HepG2 (cell line): ENCODE measurements around the gene MAN2A1. TPM values are rescaled to one million over a fixed set of nuclear protein-coding genes. Genes with fewer than 3 reads are reported as not detected.

Experiments used
- ATAC-seq: fragments of 200-7000 bp; cut with Tn5 transposase; 3 replicates; pipeline ENCODE4 v1.9.1; 2020; ENCODE audit warnings: mild to moderate bottlenecking, moderate library complexity
- BruUV-seq: library from RNA; stranded (reverse); fragments of 400-500 nt; replicated peaks from 2 replicates; lab custom pipeline; 2021; lab: Mats Ljungman, UMichigan
- CTCF ChIA-PET: fragments of 300-600 bp; formaldehyde crosslinking; extraction: SDS; loops from one replicate; lab custom pipeline; 2021; ENCODE audit warnings: low total read pairs, inconsistent platforms, low intra/inter-chr PET ratio; lab: Yijun Ruan, JAX
- POLR2A ChIA-PET: fragments of 350-600 bp; sonication (Branson Sonifier 250); formaldehyde crosslinking; loops from one replicate; lab custom pipeline; 2020; ENCODE audit warnings: antibody characterized with exemption, inconsistent platforms; lab: Yijun Ruan, JAX
- DNase-seq: peaks from one replicate; pipeline ENCODE4 v3.0.0-alpha.2; 2015; ENCODE audit warnings: low spot score
- FAIRE-seq: peaks from 3 replicates; lab custom pipeline; 2011; peaks lifted over from hg19 to GRCh38; lab: Jason Lieb, UNC
- H2AFZ ChIP-seq: one replicate; pipeline ENCODE4 v1.6.1; 2011; ENCODE audit warnings: low read length, inconsistent platforms
- H3K27ac ChIP-seq: fragments of 300-600 bp; 3 replicates; pipeline ENCODE4 v1.8.0; 2011; ENCODE audit warnings: mixed run types, mild to moderate bottlenecking, mixed read lengths, low read length, inconsistent platforms; ENCODE audit not compliant: insufficient read depth; ENCODE audit errors: extremely low read length
- H3K27me3 ChIP-seq, 2 experiments: fragments of 200-600 bp in 1 of 2; 2 replicates in 1 of 2; 3 replicates in 1 of 2; pipeline versions ENCODE4 v1.6.0 to v1.8.0; 2011; ENCODE audit warnings: low read length in 2 of 2, mild to moderate bottlenecking in 2 of 2, moderate library complexity in 2 of 2, inconsistent platforms in 1 of 2; ENCODE audit not compliant: insufficient read depth in 2 of 2, control insufficient read depth in 1 of 2
- H3K36me3 ChIP-seq, 2 experiments: fragments of 200-600 bp in 1 of 2; replicated peaks in 1 of 2; 2 replicates in 1 of 2; 3 replicates in 1 of 2; pipeline versions ENCODE4 v1.5.1 to v1.8.0; 2011; ENCODE audit warnings: low read length in 2 of 2, inconsistent platforms in 1 of 2; ENCODE audit not compliant: insufficient read depth in 2 of 2, control insufficient read depth in 1 of 2
- H3K4me1 ChIP-seq: 2 replicates; pipeline ENCODE4 v1.5.1; 2012; ENCODE audit warnings: low read length, inconsistent platforms; ENCODE audit not compliant: insufficient read depth
- H3K4me2 ChIP-seq: 2 replicates; pipeline ENCODE4 v1.6.0; 2011; ENCODE audit warnings: low read depth, low read length, inconsistent platforms
- H3K4me3 ChIP-seq, 3 experiments: fragments of 200-600 bp in 1 of 3; sonication (generic), shearing (Covaris generic) in 1 of 3; replicated peaks in 1 of 3; 2 replicates each; pipeline ENCODE4 v1.5.1; 2011 to 2016; ENCODE audit warnings: low read length in 3 of 3, inconsistent platforms in 2 of 3, low read depth in 2 of 3, mild to moderate bottlenecking in 2 of 3, control low read depth in 1 of 3, mixed read lengths in 1 of 3; ENCODE audit not compliant: insufficient read depth in 1 of 3
- H3K79me2 ChIP-seq: one replicate; pipeline ENCODE4 v1.6.1; 2011; ENCODE audit warnings: low read length, inconsistent platforms; ENCODE audit not compliant: insufficient read depth
- H3K9ac ChIP-seq: 2 replicates; pipeline ENCODE4 v1.6.0; 2011; ENCODE audit warnings: mild to moderate bottlenecking, low read depth, low read length, inconsistent platforms; ENCODE audit not compliant: insufficient read depth
- H3K9me3 ChIP-seq: 2 replicates; pipeline ENCODE4 v1.5.1; 2012; ENCODE audit warnings: mild to moderate bottlenecking, low read length
- H4K20me1 ChIP-seq: 2 replicates; pipeline ENCODE4 v1.6.0; 2011; ENCODE audit warnings: inconsistent platforms, mild to moderate bottlenecking, low read length, moderate library complexity; ENCODE audit not compliant: insufficient read depth
- ARID2 ChIP-seq: sonication (generic); formaldehyde crosslinking; IDR thresholded peaks from 2 replicates; pipeline ENCODE4 v1.8.1; 2022; ENCODE audit warnings: mild to moderate bottlenecking, missing genetic modification reagents, borderline replicate concordance
- MZF1 ChIP-seq: sonication (generic); formaldehyde crosslinking; IDR thresholded peaks from 2 replicates; pipeline ENCODE4 v1.8.1; 2023; ENCODE audit warnings: mild to moderate bottlenecking, missing genetic modification reagents, borderline replicate concordance
- NR2F2 ChIP-seq: IDR thresholded peaks from 2 replicates; pipeline ENCODE4 v1.6.1; 2012; ENCODE audit warnings: low read depth, inconsistent platforms, borderline replicate concordance
- SOX5 ChIP-seq: IDR thresholded peaks from 2 replicates; pipeline ENCODE4 v1.6.1; 2016; ENCODE audit warnings: borderline replicate concordance
- TARDBP ChIP-seq: sonication (generic); formaldehyde crosslinking; IDR thresholded peaks from 2 replicates; pipeline ENCODE4 v1.8.0; 2022; ENCODE audit warnings: mild to moderate bottlenecking, missing genetic modification reagents
- TEAD3 ChIP-seq: optimal IDR thresholded peaks from 2 replicates; pipeline ENCODE3; 2016; ENCODE audit warnings: borderline replicate concordance
- ZBTB3 ChIP-seq: sonication (generic); formaldehyde crosslinking; IDR thresholded peaks from 2 replicates; pipeline ENCODE4 v1.4.0; 2020; ENCODE audit warnings: low read depth, mild to moderate bottlenecking, moderate library complexity, missing genetic modification reagents, borderline replicate concordance
- ZNF530 ChIP-seq: sonication (generic); formaldehyde crosslinking; IDR thresholded peaks from 2 replicates; pipeline ENCODE4 v1.5.0; 2020; ENCODE audit warnings: low read depth, mild to moderate bottlenecking, missing genetic modification reagents
- WGBS: methylation state at CpG from one replicate; pipeline ENCODE4 v1.1.6; 2017; ENCODE audit warnings: low lambda C conversion rate; 5-methylcytosine and 5-hydroxymethylcytosine counted together
- in situ Hi-C: cut with HindIII; loops from 2 replicates; pipeline ENCODE4 v1.10.0; 2017; ENCODE audit warnings: low pct_unique_long_range_greater_than_20kb; ENCODE audit not compliant: extremely low pct_ligation_motif_present
- intact Hi-C: fragments of 100-400 bp; cut with micrococcal nuclease; formaldehyde crosslinking; loops from one replicate; pipeline ENCODE4 v1.10.0; 2022; ENCODE audit not compliant: unreplicated experiment
- polyA plus RNA-seq, 8 experiments: library from polyadenylated mRNA; depleted of rRNA in 3 of 8; stranded (reverse) in 7 of 8; unstranded in 1 of 8; fragments of >200 nt; fragmentation: Illumina TruSeq in 4 of 8; extraction: Trizol in 4 of 8; gene quantifications; 2 replicates each; pipeline versions ENCODE4 v1.2.1 to v1.2.3, GENCODE V29; 2011 to 2016; ENCODE audit warnings: low read depth in 4 of 8, missing spikeins in 1 of 8, mixed read lengths in 1 of 8; ENCODE audit not compliant: insufficient read depth in 1 of 8
- total RNA-seq, 5 experiments: library from RNA; depleted of rRNA; stranded (reverse); fragments of >200 nt; fragmentation: Illumina TruSeq; extraction: Trizol; gene quantifications; 2 replicates each; pipeline ENCODE4 v1.2.3, GENCODE V29; 2016; ENCODE audit warnings: low read depth in 1 of 5
- TF ChIP-seq, protein P1 (sequence below): IDR thresholded peaks from 2 replicates; pipeline ENCODE4 v1.4.0; 2020; ENCODE audit warnings: mild to moderate bottlenecking, missing genetic modification reagents
- TF ChIP-seq, protein P2 (sequence below): IDR thresholded peaks from 2 replicates; pipeline ENCODE4 v1.6.1; 2016; ENCODE audit warnings: low read depth
- TF ChIP-seq, protein P3 (sequence below): sonication (generic); formaldehyde crosslinking; IDR thresholded peaks from 2 replicates; pipeline ENCODE4 v1.5.0; 2020; ENCODE audit warnings: missing genetic modification reagents

Gene MAN2A1
- total and polyA plus RNA-seq, 2 of the 13 experiments (the other 11 are each of a cell fraction or from before 2014, with no cell fraction given): 56.2 to 80.5 TPM

- CTCF ChIA-PET: no interaction called here
- WGBS: 96% methylated on average over 2 of the region's 2 CpGs
- in situ Hi-C loops: loop anchor here (10.0 kb wide), 1 partner anchor 92 kb away; no protein-coding TSS in a partner anchor
Observed at GRCh38 chr5:109903061-109903460, 213.3 kb downstream of the MAN2A1 start.

DNA sequence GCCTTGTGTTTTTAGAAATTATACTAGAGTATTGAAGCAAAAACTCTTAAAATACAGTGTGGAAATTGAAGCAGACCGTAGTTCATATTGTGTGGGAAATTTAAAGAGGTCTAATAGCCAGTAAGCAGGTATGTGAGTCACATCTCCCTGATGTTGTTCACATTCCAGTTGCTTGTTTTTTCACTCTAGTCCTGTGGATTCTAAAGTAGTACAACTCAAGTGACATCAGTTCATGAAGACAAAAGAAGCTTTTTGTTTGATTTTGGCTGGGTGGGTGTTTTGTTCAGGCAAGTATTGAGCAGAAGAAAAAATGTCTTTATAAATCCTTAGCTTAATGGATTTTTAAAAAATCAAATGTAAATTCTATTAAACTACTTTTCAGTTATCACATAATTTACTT lies 216.2 kb downstream of the MAN2A1 start:
- no peak overlapping the region for H3K27ac ChIP-seq
- intact Hi-C loops (no loop called here), in situ Hi-C loops (loop anchor here (10.0 kb wide), 1 partner anchor 89 kb away; no protein-coding TSS in a partner anchor)
- DNase-seq (peak; percentile 69), ATAC-seq (no peak), FAIRE-seq (no peak)
- H4K20me1 ChIP-seq: no peaks in the 10 kb centered on the region
- no peaks in the 10 kb centered on the region for H3K9me3 ChIP-seq
- H3K27me3 ChIP-seq: no peaks in the 10 kb centered on the region
- H3K9ac ChIP-seq: no peak overlapping the region
- no peak overlapping the region for H3K4me2 ChIP-seq
- H2AFZ ChIP-seq: no peak overlapping the region
- H3K4me1 ChIP-seq: peaks cover 68% of the 10 kb centered on the region
- no peaks in the 10 kb centered on the region for H3K79me2 ChIP-seq
- no peaks in the 10 kb centered on the region; a peak in 1 of 5 replicates for H3K36me3 ChIP-seq
- CTCF ChIA-PET: no interaction called here
- no peak overlapping the region for H3K4me3 ChIP-seq
- BruUV-seq: no TSS peak
- POLR2A ChIA-PET: no interaction called here
- 81% methylated on average over 1 of the region's 1 CpG for WGBS
- TF ChIP-seq ZBTB3 (CRISPR knock-in tag): no peak
- TF ChIP-seq NR2F2: no peak
- peak; percentile 54 for TF ChIP-seq TEAD3 (CRISPR knock-in tag)
- TF ChIP-seq, protein P1, sequence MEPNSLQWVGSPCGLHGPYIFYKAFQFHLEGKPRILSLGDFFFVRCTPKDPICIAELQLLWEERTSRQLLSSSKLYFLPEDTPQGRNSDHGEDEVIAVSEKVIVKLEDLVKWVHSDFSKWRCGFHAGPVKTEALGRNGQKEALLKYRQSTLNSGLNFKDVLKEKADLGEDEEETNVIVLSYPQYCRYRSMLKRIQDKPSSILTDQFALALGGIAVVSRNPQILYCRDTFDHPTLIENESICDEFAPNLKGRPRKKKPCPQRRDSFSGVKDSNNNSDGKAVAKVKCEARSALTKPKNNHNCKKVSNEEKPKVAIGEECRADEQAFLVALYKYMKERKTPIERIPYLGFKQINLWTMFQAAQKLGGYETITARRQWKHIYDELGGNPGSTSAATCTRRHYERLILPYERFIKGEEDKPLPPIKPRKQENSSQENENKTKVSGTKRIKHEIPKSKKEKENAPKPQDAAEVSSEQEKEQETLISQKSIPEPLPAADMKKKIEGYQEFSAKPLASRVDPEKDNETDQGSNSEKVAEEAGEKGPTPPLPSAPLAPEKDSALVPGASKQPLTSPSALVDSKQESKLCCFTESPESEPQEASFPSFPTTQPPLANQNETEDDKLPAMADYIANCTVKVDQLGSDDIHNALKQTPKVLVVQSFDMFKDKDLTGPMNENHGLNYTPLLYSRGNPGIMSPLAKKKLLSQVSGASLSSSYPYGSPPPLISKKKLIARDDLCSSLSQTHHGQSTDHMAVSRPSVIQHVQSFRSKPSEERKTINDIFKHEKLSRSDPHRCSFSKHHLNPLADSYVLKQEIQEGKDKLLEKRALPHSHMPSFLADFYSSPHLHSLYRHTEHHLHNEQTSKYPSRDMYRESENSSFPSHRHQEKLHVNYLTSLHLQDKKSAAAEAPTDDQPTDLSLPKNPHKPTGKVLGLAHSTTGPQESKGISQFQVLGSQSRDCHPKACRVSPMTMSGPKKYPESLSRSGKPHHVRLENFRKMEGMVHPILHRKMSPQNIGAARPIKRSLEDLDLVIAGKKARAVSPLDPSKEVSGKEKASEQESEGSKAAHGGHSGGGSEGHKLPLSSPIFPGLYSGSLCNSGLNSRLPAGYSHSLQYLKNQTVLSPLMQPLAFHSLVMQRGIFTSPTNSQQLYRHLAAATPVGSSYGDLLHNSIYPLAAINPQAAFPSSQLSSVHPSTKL (CRISPR knock-in tag): 0 out of 2 replicates have a peak, but pooled peaks have one; percentile 21
- TF ChIP-seq SOX5 (CRISPR knock-in tag): peak; percentile 51; the same call in 1 of the 2 replicates
- TF ChIP-seq, protein P2, sequence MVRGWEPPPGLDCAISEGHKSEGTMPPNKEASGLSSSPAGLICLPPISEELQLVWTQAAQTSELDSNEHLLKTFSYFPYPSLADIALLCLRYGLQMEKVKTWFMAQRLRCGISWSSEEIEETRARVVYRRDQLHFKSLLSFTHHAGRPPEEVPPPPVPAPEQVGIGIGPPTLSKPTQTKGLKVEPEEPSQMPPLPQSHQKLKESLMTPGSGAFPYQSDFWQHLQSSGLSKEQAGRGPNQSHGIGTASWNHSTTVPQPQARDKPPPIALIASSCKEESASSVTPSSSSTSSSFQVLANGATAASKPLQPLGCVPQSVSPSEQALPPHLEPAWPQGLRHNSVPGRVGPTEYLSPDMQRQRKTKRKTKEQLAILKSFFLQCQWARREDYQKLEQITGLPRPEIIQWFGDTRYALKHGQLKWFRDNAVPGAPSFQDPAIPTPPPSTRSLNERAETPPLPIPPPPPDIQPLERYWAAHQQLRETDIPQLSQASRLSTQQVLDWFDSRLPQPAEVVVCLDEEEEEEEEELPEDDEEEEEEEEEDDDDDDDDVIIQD (CRISPR knock-in tag): peak; percentile 31; the same call in 1 of the 2 replicates

More at GRCh38 chr5:109903061-109903460, 213.3 kb downstream of the MAN2A1 start:
- intact Hi-C loops: no loop called here
- no peak overlapping the region for H3K4me3 ChIP-seq
- no peak for DNase-seq
- 0 out of 2 replicates have a peak overlapping the region, but pooled peaks have one; percentile 71 for H3K9ac ChIP-seq
- no peaks in the 10 kb centered on the region for H3K27me3 ChIP-seq
- H3K36me3 ChIP-seq: no peaks in the 10 kb centered on the region; a peak in 1 of 5 replicates
- no peaks in the 10 kb centered on the region for H3K79me2 ChIP-seq
- no peaks in the 10 kb centered on the region for H3K9me3 ChIP-seq
- BruUV-seq: no TSS peak
- H3K4me1 ChIP-seq: peaks cover 96% of the 10 kb centered on the region
- ATAC-seq: no peak
- no peaks in the 10 kb centered on the region for H4K20me1 ChIP-seq
- H2AFZ ChIP-seq: peak overlapping the region; percentile 33
- H3K4me2 ChIP-seq: no peak overlapping the region
- TF ChIP-seq, protein P3, sequence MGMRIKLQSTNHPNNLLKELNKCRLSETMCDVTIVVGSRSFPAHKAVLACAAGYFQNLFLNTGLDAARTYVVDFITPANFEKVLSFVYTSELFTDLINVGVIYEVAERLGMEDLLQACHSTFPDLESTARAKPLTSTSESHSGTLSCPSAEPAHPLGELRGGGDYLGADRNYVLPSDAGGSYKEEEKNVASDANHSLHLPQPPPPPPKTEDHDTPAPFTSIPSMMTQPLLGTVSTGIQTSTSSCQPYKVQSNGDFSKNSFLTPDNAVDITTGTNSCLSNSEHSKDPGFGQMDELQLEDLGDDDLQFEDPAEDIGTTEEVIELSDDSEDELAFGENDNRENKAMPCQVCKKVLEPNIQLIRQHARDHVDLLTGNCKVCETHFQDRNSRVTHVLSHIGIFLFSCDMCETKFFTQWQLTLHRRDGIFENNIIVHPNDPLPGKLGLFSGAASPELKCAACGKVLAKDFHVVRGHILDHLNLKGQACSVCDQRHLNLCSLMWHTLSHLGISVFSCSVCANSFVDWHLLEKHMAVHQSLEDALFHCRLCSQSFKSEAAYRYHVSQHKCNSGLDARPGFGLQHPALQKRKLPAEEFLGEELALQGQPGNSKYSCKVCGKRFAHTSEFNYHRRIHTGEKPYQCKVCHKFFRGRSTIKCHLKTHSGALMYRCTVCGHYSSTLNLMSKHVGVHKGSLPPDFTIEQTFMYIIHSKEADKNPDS (CRISPR knock-in tag): no peak
- TF ChIP-seq ARID2 (CRISPR knock-in tag): 0 out of 2 replicates have a peak, but pooled peaks have one; percentile 46
- no peak for TF ChIP-seq TARDBP (CRISPR knock-in tag)
- TF ChIP-seq ZNF530 (CRISPR knock-in tag): no peak
- no peak for TF ChIP-seq MZF1
- FAIRE-seq: no peak
- POLR2A ChIA-PET: interaction anchor here (2.3 kb wide), 2 partner anchors 14 to 43 kb away, joined by 6 read pairs; no protein-coding TSS in a partner anchor
- H3K27ac ChIP-seq: peak overlapping the region; percentile 99
